ENCODE results near the gene PLEKHJ1. TPM values are rescaled to one million over a fixed set of nuclear protein-coding genes. Genes with fewer than 3 reads are reported as not detected.

PLEKHJ1 gene
- total RNA-seq, 6 donors from 2014 or later = 67.2 to 114 (median 79.3) TPM

DNA sequence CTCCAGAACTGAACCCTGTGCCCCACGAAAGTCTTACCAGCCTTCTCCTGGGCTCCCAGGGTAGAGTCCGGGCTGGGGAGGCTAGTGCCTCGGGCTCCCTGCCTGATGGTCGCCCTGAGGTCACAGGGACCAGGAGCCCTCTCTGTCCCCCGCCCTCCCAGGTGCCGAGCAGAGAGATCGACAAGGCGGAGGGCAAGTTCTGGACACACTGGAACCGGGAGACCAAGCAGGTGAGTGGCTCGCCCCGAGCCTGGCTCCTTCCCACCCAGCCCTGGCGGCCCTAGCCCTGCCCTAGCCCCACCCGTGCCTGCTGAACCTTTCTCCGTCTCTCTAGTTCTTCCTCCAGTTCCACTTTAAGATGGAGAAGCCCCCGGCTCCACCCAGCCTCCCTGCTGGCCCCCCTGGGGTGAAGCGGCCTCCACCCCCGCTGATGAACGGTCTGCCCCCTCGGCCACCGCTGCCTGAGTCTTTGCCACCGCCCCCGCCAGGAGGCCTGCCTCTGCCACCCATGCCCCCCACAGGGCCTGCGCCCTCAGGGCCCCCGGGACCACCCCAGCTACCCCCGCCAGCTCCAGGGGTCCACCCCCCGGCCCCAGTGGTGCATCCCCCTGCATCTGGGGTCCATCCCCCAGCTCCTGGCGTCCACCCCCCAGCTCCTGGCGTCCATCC is 11.4 kb upstream of the PLEKHJ1 start:
- H3K9me3 ChIP-seq = no peaks in the 10 kb centered on the region
- no peak overlapping the region for H3K4me3 ChIP-seq
- peak overlapping the region in 2 of 4 donors; percentile 1 to 27 for H3K27ac ChIP-seq
- H3K36me3 ChIP-seq = peaks cover 43 to 62% (median 60%) of the 10 kb centered on the region in 4 donors
- DNase-seq (peak in 1 of 2 donors; percentile 66), ATAC-seq (ENCODE audit: low FRiP score in 2 of 2) (no peak)
- TF ChIP-seq POLR2A (IDR thresholded peaks at IDR 0.05) (no peak), POLR2AphosphoS5 (IDR thresholded peaks at IDR 0.05) (no peak), EP300 (IDR thresholded peaks at IDR 0.05) (no peak)
- TF ChIP-seq, protein P1, sequence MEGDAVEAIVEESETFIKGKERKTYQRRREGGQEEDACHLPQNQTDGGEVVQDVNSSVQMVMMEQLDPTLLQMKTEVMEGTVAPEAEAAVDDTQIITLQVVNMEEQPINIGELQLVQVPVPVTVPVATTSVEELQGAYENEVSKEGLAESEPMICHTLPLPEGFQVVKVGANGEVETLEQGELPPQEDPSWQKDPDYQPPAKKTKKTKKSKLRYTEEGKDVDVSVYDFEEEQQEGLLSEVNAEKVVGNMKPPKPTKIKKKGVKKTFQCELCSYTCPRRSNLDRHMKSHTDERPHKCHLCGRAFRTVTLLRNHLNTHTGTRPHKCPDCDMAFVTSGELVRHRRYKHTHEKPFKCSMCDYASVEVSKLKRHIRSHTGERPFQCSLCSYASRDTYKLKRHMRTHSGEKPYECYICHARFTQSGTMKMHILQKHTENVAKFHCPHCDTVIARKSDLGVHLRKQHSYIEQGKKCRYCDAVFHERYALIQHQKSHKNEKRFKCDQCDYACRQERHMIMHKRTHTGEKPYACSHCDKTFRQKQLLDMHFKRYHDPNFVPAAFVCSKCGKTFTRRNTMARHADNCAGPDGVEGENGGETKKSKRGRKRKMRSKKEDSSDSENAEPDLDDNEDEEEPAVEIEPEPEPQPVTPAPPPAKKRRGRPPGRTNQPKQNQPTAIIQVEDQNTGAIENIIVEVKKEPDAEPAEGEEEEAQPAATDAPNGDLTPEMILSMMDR (IDR thresholded peaks at IDR 0.05) = no peak
- H3K27me3 ChIP-seq = peaks cover 0 to 29% (median 27%) of the 10 kb centered on the region in 4 donors
- 93 to 98% methylated on average over 20 to 21 of the region's 28 CpGs for WGBS, 2 donors
- H3K4me1 ChIP-seq = peaks cover 39 to 51% (median 40%) of the 10 kb centered on the region in 4 donors

DNA sequence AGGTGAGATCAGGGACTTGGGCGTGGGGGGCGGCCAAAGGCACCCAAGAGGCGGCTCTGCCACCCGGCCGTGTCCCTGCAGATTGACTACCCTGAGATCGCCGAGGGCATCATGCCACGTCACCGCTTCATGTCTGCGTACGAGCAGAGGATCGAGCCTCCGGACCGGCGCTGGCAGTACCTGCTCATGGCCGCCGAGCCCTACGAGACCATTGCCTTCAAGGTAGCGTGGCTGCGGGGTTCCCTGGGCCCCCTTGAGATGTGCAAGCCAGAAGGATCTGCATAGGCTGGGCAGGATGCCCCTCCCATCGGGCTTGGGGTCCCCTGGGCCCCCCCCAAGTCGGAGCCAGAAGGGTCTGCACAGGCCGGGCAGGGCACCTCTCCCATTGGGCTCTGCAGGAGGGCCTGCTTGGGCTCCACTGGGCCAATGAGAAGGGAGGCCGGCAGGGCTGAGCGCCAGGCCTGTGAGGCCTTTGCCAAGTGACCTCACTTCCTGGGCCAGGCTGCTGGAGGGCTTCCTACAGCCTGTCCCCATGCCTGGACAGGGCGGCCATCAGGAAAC is 10.8 kb upstream of the PLEKHJ1 start:
- Histone ChIP-seq H3K9me3 (no peaks in the 10 kb centered on the region), H3K27ac (peak overlapping the region in 1 of 4 donors; percentile 27), H3K4me3 (no peak overlapping the region), H3K27me3 (peaks cover 0 to 22% (median 20%) of the 10 kb centered on the region in 4 donors), H3K36me3 (peaks cover 43 to 67% (median 60%) of the 10 kb centered on the region in 4 donors), H3K4me1 (peaks cover 39 to 51% (median 40%) of the 10 kb centered on the region in 4 donors)
- WGBS, 2 donors = 88 to 97% methylated on average over 6 to 26 of the region's 26 CpGs
- peak in 1 of 2 donors; percentile 18 for ATAC-seq (ENCODE audit: low FRiP score in 2 of 2)
- no peak for TF ChIP-seq EP300 (IDR thresholded peaks at IDR 0.05)
- no peak for TF ChIP-seq POLR2A (IDR thresholded peaks at IDR 0.05)
- TF ChIP-seq, protein P1 (IDR thresholded peaks at IDR 0.05) = no peak
- TF ChIP-seq POLR2AphosphoS5 (IDR thresholded peaks at IDR 0.05) = peak in 1 of 2 donors; percentile 6
- DNase-seq = peak in 1 of 2 donors; percentile 85

DNA sequence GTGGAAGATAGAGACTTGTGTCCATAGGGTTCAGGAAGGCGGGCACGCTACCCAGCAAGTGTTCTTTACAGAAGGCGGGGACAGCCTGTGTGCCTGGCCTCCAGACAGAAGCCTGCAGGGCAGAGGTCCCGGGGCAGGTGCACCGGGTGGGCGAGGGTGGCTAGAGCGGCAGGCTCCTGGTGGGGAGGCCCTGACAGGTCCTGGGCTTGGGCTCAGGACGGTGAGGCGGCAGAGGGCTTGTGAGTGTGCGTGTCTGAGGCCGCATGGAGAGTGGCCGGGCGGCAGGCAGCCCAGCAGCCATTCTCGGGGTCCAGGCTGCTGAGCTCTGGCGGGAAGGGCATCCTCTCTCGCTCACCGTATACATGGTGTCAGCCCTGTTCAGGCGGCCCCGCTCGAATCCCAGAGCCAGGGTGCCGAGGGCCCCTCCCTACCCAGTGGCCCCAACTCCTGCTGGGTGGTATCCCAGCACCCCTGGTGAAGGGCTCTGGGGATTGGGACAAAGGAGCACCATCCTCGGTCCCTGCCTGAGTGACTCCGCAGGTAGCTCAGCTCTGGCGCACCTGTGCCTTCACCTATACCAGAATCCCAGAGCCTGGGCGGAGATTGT is 10.0 kb upstream of the PLEKHJ1 start:
- Histone ChIP-seq H3K4me3 (no peak overlapping the region), H3K36me3 (peaks cover 43 to 67% (median 60%) of the 10 kb centered on the region in 4 donors), H3K27ac (no peak overlapping the region), H3K9me3 (no peaks in the 10 kb centered on the region), H3K4me1 (peaks cover 39 to 51% (median 41%) of the 10 kb centered on the region in 4 donors), H3K27me3 (peaks cover 0 to 14% (median 14%) of the 10 kb centered on the region in 4 donors)
- no peak for TF ChIP-seq POLR2A (IDR thresholded peaks at IDR 0.05)
- TF ChIP-seq POLR2AphosphoS5 (IDR thresholded peaks at IDR 0.05) = no peak
- TF ChIP-seq, protein P1 (IDR thresholded peaks at IDR 0.05) = no peak
- TF ChIP-seq EP300 (IDR thresholded peaks at IDR 0.05) = no peak
- DNase-seq (peak in 1 of 2 donors; percentile 69), ATAC-seq (ENCODE audit: low FRiP score in 2 of 2) (no peak)
- 90 to 97% methylated on average over 18 to 21 of the region's 25 CpGs for WGBS, 2 donors

DNA sequence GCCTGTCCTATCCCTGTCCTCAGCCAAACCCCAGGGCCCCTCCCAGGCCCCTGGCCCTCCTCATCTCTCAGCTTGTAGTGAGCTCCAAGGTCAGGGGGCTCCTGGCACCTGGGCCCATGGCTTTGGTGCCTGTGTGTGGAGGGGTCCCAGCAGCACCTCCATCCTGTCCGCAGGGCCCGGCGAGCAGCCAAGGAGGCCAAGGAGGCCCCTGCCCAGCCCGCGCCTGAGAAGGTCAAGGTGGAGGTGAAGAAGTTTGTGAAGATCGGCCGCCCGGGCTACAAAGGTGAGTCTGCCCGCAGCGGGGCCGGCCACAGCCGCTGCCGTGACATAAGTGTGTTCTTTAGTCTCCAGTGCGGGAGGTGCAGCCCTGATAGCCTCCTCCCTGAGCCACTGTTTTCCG is 9.1 kb upstream of the PLEKHJ1 start:
- DNase-seq = peak in 1 of 2 donors; percentile 79
- Histone ChIP-seq H3K4me3 (no peak overlapping the region), H3K9me3 (no peaks in the 10 kb centered on the region), H3K27me3 (peaks cover 0 to 7% (median 5%) of the 10 kb centered on the region in 4 donors), H3K36me3 (peaks cover 43 to 67% (median 60%) of the 10 kb centered on the region in 4 donors), H3K4me1 (peaks cover 39 to 51% (median 41%) of the 10 kb centered on the region in 4 donors), H3K27ac (no peak overlapping the region)
- no peak for TF ChIP-seq POLR2AphosphoS5 (IDR thresholded peaks at IDR 0.05)
- TF ChIP-seq, protein P1 (IDR thresholded peaks at IDR 0.05) = no peak
- TF ChIP-seq EP300 (IDR thresholded peaks at IDR 0.05) = no peak
- no peak for TF ChIP-seq POLR2A (IDR thresholded peaks at IDR 0.05)
- WGBS, 2 donors = 96 to 98% methylated on average over 12 to 15 of the region's 15 CpGs
- ATAC-seq (ENCODE audit: low FRiP score in 2 of 2) = no peak
